Stimulated activated CD8-positive, alpha-beta memory T cell treated with anti-CD3 and anti-CD28 coated beads, Interleukin-7, amount 100 ng/mL, for 48 hours (primary cell): ENCODE measurements around the gene DHRS13.
A peak's percentile ranks its signal among the peaks of the same experiment; 100 is the strongest.

ENCODE experiments used
- DNase-seq, 2 donors: peaks; one replicate each; pipeline ENCODE4 v3.0.0-alpha.2; 2020; ENCODE audit warnings: low read depth in 1 of 2; ENCODE audit errors: extremely low read depth in 1 of 2

DHRS13 gene, protein sequence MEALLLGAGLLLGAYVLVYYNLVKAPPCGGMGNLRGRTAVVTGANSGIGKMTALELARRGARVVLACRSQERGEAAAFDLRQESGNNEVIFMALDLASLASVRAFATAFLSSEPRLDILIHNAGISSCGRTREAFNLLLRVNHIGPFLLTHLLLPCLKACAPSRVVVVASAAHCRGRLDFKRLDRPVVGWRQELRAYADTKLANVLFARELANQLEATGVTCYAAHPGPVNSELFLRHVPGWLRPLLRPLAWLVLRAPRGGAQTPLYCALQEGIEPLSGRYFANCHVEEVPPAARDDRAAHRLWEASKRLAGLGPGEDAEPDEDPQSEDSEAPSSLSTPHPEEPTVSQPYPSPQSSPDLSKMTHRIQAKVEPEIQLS

DNA sequence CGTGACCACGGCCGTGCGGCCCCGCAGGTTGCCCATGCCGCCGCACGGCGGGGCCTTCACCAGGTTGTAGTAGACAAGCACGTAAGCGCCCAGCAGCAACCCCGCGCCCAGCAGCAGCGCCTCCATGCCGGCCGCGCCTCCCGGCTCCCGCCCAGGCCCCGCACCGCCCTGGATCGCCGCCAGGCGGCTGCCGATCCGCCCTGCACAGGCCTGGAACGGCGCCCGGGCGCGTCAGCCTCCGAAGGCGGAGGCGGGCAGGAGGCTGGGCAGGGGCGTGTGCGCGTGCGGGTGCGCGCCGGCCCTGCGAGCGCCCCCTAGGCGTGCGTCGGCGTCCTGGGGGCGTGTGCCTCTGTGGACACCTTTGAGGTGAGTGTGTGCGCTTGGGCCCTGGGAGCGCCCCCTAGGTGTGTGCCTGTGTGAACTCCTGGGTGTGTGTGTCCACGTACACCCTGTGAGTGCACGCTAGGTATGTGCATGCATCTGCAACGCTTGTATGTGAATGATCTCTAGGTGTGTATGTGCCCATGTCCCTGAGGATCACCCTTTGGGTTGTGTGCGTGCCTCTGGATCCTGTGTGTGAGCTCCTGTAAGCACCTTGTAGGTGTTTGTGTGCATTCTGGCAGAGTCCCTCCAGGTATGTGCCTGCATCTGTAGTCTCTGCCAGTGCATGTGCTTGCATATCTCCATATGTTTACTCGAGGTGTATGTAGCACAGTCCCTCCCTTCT is at the start of gene DHRS13:
DHRS13 (minus strand) TSS at position 261 of the 727 bp plus-strand sequence; CDS start at position 126, 135 bp downstream.
- peak; percentile 87 to 90 for DNase-seq

DNA sequence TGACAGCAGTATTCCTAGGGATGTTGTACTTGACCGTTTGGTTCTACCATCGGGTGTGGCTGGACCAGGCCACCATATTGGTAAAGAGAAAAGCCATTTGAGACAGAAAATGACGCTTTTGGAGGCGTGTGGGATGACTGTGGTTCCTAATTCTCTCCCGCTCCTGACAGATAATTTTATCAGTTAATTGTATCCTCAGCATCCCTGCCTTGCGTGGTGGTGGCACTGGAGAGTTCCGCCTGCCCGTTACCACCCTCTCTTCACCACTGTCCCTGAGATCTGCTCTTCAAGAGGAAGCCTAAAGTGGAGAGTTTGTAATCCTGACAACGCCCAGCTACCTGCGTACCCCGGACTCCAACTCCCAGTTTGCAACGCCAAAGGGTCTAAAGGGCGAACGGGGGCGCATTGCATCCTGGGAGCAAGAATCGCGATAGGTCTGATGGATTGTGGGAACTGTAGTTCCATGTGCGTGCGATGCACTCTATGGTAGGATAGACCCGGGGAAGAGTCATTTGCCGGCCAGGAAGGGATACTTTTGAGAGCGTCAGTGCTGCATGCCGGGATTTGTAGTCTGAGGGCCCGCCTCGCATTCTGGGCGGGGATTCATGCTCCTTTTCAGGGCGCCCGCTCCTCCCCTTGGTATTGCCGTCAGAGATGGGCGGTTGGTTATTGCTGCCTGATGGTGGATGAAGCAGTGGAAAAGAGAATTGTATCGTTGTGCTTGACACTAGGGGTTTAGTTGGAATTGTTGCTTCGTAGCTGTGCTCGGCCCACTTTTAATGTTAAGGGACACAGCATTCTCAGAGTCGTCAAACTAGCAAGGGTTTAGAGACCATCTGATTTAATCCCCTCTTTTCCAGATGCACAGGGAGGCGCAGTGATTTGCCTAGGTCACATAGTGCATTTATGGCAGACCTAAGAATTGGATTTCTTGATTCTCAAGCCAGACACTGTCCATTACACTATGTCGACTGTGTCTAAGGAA is 49.4 kb upstream of the DHRS13 start:
- DNase-seq, result peak; percentile 79 to 96

DNA sequence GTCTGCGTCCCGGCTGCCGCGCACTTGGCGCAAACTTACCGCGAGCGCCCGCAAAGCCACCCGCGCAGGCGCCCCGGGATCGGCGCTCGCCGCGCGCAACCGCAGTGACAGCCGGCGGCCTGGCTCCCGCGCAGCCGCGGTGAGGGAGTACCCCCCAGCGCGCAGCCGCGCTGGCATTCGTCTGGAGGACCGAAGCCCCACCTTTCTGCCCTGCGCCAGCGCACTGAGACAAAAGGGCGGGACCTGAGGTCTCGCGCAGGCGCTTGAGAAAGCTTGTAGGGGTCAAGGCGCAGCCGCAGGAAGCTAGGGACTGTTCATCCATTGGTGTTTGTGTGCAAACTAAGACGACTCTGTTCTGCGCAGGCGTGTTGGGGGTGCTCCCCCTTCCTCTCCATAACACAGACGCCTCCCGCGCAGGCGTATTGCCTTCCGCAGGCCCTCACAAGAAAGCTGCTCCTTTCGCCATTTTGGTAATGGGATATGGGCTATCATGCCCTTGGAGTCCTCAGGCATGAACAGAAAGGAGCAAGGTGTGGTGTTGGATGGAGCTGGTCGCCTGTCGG is 48.6 kb upstream of the DHRS13 start, which contains the start of gene PHF12:
PHF12 (minus strand) TSS at position 91 of the 563 bp plus-strand sequence. CDS start 558 bp downstream, outside the sequence.
- peak; percentile 100 for DNase-seq

DNA sequence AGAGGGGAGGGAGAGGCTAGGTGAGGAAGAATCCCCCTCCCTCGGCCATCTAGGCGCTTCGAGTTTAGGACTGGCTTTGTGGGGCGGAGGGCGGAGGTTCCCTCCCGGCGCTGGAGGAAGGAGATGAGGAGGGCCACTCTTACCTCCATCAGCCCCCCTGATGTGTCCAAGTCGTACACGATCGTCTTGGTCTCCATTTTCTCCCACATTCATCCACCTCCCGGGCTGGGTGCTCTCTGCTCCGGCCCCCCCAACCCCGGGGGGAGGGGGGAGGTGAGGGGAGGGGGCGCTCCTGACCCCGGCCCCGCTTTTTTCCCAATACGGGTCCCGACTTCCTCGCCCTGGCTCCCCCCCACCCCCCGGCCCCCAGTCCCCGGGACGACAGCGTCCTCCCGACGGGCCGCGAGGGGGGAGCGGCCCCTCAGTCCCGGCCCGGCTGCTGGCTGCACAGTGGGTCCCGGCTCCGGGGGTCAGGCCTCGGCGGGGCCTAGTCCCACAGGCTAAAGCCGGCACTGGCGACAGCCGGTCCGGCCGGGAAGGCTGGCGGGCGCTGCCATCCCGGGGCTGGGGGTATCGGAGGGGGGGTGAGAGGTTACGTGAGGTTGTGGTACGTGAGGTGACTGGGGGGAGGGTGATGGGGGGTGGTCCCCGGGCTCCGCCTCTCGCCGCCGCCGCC is 48.0 kb upstream of the DHRS13 start:
- DNase-seq, result no peak

DNA sequence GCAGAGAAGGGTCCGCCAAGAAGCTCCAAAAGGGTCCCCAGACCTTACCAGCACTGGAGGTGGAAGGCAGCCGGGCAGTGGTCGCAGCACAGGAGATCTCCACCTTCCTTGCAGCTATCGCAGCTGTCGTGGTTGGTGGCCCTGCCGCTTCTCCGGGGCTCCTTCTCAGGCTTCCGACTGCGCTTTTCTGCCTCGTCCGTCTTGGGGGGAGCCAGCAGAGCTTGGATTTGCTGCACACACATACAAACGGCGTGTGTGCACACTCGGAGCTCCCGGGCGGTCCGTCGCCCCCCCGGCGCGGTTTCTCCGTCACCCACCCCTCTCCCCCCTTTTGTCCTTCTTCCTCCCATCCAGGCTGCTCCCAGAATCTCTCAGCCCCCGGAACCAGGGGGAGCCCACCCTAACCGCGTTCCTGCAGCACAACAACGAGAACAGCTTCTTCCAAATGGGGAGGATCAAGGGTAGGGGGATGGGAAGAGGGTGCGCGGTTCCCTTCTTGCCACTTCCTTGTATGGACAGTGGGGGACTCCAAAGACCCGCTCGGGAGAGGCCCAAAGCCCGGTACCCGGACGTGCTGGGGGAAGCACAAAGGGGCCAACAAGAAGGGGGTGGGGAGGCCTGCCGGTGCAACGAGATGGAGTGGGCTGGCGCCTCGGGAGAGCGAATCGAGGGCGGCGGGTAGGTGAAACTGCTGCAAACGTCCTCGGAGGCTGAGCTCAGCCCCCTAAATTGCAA is 47.3 kb upstream of the DHRS13 start:
- peak; percentile 26 to 34 for DNase-seq

DNA sequence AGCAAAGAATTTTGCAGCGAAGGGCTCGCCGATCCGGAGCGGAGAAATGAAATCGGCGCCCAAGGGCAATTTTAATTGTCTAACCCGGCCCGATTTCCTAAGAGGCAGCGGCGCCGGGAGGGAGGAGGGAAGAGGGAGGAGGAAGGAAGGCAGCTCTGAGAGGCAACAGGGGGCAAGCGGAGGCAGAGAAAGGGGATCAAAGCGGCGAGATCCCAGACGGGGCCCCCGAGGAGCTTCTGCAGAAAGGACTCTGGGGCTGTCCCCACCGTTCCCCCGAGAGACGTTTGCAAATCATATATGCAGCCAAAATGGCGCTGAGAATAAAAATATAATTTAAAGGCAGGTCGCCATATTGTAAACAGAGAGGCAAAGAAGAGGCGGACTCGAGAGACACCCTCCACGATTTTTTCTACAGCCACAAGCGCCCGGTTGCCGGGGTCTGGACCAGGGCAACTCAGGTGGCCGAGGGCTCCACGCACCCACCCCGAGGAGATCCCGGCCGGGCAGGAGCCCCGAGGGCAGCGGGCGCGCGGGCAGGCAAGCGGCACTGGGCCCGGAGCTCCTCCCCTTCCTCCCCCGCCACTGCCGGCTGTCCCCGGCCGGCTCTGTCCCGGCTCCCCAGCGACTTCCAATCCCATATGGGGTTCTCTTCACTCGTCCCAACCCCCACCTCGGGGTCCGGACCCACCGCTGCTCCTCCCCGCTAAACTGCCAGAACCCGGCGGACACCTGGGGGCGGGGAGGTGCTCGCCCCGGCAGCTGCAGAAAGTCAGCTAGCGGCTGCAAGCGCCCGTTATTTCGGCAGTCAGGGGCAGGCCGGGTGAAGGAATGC is 46.5 kb upstream of the DHRS13 start:
- DNase-seq, result peak; percentile 37 to 64

DNA sequence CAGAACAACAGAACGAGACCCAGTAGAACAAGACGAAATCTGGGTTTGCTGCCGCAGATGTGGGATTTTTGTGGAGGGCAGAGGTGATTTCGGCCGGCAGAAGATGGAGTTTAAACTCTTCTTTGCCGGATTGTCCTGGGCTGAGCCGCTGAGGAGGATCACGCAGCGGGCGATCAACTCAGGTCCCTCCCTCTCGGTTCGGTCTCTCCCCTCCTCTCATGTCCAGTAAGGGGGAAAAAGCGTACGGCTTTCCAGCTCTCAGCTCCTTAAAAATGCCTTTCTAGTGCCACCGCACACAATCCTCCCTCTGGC is 46.0 kb upstream of the DHRS13 start:
- no peak for DNase-seq

DNA sequence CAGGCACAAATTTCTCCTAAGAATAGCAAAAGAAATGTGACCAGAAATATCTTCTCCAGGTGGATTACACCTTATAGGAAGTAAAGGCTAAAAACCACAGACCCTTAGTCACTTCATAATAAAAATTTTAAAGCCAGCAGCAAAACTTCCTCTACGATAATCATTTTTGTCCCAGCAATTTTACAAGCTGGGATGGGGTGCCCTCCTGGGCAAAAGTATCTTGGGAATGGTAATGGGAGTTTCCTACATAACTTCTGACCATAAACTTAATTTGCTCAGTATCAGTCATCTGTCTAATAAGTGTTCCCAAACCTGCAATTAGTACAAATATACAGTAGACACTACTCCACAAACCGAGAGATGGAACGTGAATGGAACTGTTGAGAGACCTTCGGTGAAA is 45.5 kb upstream of the DHRS13 start:
- no peak for DNase-seq

DNA sequence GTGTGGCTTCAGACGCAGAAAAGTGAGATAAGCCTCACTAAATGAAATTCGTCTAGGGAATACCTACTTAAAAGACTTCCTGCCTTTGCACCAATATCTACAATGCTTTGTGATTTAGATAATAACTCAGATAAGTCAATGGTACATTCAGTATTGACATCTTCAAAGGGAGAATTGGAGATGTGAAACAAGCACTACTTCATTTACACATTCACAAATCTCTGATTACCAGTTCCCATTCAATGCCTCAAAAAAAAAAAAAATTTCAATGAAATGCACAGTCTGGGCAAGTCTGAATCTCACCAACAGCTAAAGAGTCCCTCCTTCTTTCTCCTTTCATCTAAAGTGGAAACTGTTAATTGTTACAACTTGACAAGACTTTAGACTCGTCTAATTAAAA is 44.8 kb upstream of the DHRS13 start:
- no peak for DNase-seq

DNA sequence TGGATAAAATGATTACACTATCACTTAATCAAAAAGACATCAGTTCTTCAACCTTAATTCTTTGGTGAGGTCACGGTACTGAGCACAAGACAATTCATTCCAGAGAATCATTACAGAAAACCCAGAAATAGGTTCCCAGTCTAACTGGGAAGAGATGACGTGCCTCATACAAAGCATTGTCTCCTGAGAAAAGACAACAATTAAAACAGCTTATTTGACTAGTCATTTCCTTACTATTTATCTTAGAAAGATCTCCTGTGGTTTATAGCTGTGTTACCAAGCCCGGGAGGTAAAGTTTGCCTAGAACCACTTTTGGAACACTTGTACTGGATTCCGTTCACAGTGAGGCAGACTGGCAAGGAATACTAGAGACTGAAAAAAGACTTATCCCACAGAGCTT is 43.4 kb upstream of the DHRS13 start:
- DNase-seq, result no peak

DNA sequence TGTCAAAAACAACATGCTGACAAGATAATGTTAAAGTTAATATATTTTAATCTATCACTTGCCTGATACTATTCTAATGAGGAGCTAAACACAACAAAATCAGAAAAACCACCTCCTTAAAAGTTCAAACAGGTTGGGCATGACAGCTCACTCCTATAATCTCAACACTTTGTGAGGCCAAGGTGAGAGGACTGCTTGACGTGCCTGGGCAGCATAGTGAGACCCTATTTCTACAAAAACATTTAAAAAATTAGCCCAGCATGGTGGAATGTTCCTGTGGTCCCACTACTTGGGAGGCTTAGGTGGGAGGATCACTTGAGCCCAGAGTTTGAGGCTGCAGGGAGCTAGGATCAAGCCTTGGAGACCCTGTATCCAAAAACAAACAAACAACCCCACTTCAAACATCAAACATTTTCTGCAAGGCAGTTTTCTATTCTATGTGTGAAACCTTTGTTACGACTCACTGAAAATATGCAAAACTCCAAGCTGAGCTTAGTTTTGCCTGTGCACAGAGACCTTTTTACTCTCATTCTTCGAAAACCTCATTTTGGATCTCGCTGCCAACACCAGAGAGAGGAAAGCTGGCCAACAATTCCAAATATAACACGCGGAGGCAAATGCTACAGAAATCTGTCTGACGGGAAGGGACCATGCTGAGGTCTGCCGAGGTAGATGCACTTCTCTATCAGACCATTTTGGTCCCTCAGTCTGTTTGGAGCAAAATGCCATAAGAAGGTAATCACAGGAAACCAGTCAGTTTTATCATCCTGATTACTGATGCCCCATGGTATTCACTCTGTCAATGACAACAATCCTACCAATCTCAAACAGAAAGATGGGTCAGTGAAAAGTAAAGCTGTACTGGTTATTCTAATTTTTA is 42.2 kb upstream of the DHRS13 start:
- no peak for DNase-seq

DNA sequence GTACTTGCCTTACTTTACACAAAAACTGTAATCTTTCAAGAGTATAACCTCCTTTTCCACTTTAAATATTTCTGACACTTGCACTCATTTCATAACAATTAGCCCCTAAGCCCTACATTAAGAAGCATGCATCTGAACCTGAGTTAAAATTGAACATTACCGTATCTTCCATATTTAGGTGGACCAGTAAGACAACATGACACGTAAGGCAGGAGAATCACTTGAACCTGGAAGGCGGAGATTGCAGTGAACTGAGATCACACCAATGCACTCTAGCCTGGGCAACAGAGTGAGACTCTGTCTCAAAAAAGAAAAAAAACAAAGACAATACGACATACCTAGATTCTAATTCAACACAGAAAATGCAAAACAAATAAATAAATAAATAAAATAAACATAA is 41.5 kb upstream of the DHRS13 start:
- no peak for DNase-seq

DNA sequence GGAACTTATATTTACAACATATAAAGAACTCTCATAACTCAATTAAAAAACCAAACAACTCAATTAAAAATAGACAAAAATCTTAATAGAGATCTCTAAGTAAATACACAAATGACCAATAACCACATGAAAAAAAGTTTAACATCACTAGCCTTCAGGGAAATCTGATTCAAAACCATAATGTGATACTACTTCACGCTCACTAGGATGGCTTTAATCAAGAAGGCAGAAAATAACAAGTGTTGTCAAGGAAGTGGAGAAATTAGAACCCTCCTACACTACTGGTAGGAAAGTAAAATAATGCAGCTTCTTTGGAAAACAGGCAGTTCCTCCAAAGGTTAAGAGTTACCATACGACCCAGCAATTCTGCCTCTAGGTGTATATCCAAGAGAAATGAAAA is 40.0 kb upstream of the DHRS13 start:
- no peak for DNase-seq

DNA sequence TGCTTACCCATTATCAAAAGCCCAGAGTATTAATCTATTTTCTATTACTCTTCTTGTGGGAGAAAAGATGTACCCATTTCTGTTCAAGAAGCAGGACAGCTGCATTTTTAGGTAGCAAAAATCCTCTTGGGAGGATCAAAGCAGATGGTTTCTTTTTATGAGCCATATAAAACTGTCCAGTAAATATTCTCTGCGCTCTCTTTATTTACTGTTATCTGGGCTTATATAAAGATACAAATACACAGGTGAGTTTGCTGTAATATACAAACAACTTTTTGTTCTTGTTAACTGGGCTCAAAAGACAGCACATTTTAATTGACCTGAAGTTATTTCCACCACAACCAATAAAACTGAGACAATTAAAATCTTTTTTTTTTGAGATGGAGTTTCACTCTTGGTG is 38.4 kb upstream of the DHRS13 start:
- no peak for DNase-seq

DNA sequence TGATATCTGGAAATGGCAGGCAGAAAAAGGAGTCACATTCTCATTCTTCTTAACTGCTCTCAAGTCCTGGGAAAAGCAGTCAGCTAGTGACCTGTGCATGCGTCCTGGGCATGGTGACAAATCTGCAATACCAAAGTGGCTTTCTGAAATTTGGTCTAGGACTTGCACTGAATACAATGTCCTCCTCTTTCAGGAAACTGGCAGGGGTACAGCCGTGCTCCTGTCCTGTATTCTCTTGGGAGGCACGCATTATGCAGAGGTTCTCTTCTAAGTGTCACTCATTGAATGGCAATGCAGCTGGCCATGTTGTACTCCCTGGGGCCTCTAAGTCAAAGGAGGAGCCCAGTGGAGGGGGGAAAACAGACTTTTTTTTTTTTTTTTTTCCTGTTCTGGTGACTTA is 37.8 kb upstream of the DHRS13 start:
- DNase-seq, result no peak

DNA sequence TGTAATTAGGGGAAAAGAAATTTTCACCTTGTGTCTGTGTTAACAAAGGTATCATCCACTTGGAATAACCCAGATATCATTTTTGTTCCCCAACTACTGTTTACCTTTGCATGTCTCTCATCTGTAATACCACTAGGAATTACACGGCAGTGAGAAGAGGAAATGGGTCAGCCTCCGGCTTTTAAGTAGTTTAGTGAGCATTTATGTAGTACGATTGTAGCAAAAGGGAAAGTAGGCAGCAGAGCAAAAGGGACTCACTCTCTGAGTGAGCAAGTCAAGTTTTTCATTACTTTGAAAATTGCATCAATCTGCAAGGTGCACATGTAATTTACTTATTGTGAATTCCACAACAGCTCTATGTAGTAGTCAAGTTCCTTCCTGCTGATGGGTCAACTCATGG is 37.3 kb upstream of the DHRS13 start:
- DNase-seq, result no peak

DNA sequence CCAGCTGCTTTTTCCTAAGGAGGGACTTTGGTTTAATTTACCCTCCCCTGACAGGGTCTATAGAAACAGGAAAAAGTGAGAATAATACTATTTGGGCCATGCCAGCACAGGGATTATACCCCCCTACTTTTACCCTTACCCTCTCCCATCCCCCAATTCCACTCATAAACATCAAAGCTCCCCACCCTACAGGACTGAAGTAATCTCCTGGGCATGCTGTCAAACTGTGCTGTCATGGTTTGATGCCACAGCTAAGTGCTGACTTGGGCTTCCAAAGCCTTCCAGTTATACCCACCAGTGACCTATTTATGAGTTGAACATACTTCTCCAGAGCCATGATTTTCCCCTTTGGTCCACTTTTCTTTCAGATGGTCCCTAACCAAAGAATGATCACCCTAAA is 35.7 kb upstream of the DHRS13 start:
- no peak for DNase-seq
